ENCODE results near the gene EPB41L2. TPM values are rescaled to one million over a fixed set of nuclear protein-coding genes. Genes with fewer than 3 reads are reported as not detected.

EPB41L2 gene
- total RNA-seq, 1 experiment from 2014 or later, result 22.5 TPM

DNA sequence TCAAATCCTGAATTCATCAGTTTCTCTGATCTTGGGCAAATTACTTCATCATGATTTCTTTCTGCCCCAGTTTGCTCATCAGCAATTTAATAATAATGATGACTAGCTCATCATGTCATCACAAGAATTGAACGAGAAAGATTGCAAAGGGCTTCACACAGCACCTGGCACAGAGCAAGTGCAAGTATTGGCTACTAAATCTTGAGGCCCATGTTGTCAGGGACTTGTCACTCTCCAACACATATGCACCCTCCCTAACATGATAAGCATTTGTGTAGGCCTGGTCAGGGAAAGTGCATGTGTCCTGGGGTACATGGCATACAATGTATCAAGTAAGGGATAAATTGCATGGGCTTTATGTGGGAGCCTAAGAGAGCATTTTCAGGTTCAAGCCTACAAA is 229.5 kb downstream of the EPB41L2 start:
- H3K27me3 Mint-ChIP-seq (ENCODE audit: insufficient read depth, unreplicated experiment), result no peaks in the 10 kb centered on the region

GRCh38 chr6:130831607-130832006 is 231.4 kb downstream of the EPB41L2 start:
- peaks cover 5% of the 10 kb centered on the region for H3K36me3 Mint-ChIP-seq (ENCODE audit: insufficient read depth, unreplicated experiment)
- TF ChIP-seq CTCF (IDR thresholded peaks at IDR 0.05; ENCODE audit: unreplicated experiment), result no peak
- no TSS peak for BruUV-seq (replicated peaks)
- ChIA-PET POLR2A (no interaction called here), CTCF (interaction anchor here (1.7 kb wide), 1 partner anchor 11 kb away, joined by 5 read pairs; no protein-coding TSS in a partner anchor)
- intact Hi-C loops (cut with micrococcal nuclease), result no loop called here
- no peaks in the 10 kb centered on the region for H3K4me1 Mint-ChIP-seq (ENCODE audit: insufficient read depth, unreplicated experiment)
- no peaks in the 10 kb centered on the region for H3K27me3 Mint-ChIP-seq (ENCODE audit: insufficient read depth, unreplicated experiment)
- no peak for DNase-seq (ENCODE audit: unreplicated experiment)
- H3K9me3 Mint-ChIP-seq (ENCODE audit: unreplicated experiment), result no peaks in the 10 kb centered on the region
- no peak overlapping the region for H3K4me3 Mint-ChIP-seq (ENCODE audit: unreplicated experiment)
- H3K27ac Mint-ChIP-seq (ENCODE audit: low read depth, unreplicated experiment), result no peak overlapping the region

More for the DNA sequence above, 229.5 kb downstream of the EPB41L2 start:
- TF ChIP-seq CTCF (IDR thresholded peaks at IDR 0.05; ENCODE audit: unreplicated experiment), result no peak
- Mint-ChIP-seq H3K36me3 (ENCODE audit: insufficient read depth, unreplicated experiment) (peaks cover 5% of the 10 kb centered on the region), H3K4me3 (ENCODE audit: unreplicated experiment) (no peak overlapping the region), H3K9me3 (ENCODE audit: unreplicated experiment) (no peaks in the 10 kb centered on the region), H3K27ac (ENCODE audit: low read depth, unreplicated experiment) (no peak overlapping the region), H3K4me1 (ENCODE audit: insufficient read depth, unreplicated experiment) (no peaks in the 10 kb centered on the region)
- intact Hi-C loops (cut with micrococcal nuclease), result no loop called here
- ChIA-PET CTCF (interaction anchor here (0.8 to 1.7 kb wide), 2 partner anchors 9 to 10 kb away, joined by 3 to 5 read pairs; no protein-coding TSS in a partner anchor), POLR2A (no interaction called here)
- DNase-seq (ENCODE audit: unreplicated experiment), result no peak
- BruUV-seq (replicated peaks), result no TSS peak

DNA sequence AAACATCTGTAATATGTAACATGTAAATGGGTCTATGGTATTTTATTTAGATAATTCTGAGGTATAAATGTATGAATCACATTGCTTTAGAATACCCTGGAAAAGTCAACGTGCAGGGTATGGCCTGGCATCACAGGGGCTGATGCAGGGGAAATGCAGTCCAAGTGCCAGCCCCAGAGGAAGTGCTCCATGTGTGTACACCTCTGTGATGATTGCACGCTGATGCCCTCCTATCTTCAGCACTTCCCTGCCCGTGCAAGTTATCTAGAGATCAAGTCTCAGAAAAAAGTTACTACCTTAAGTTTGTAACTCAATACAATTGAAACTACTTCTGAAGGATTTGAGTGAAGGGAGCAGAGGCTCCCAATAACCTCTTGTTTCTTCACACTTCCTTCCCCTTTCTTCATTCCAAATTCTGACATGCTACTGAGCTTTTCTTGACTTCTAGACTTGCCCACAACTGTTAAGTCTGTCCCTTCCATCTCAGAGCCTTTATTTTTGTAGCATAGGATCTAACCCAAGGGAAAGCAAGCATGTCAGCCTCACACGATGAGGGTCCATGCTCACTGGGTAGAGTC is 233.6 kb downstream of the EPB41L2 start:
- Mint-ChIP-seq H3K4me3 (ENCODE audit: unreplicated experiment) (no peak overlapping the region), H3K9me3 (ENCODE audit: unreplicated experiment) (no peaks in the 10 kb centered on the region), H3K27ac (ENCODE audit: low read depth, unreplicated experiment) (no peak overlapping the region), H3K27me3 (ENCODE audit: insufficient read depth, unreplicated experiment) (no peaks in the 10 kb centered on the region), H3K4me1 (ENCODE audit: insufficient read depth, unreplicated experiment) (no peaks in the 10 kb centered on the region), H3K36me3 (ENCODE audit: insufficient read depth, unreplicated experiment) (no peaks in the 10 kb centered on the region)
- TF ChIP-seq CTCF (IDR thresholded peaks at IDR 0.05; ENCODE audit: unreplicated experiment), result no peak
- POLR2A ChIA-PET, result no interaction called here
- intact Hi-C loops (cut with micrococcal nuclease), result no loop called here
- no TSS peak for BruUV-seq (replicated peaks)
- DNase-seq (ENCODE audit: unreplicated experiment), result no peak
- CTCF ChIA-PET, result interaction anchor here (0.6 kb wide), 2 partner anchors 18 to 56 kb away, joined by 3 read pairs; no protein-coding TSS in a partner anchor

DNA sequence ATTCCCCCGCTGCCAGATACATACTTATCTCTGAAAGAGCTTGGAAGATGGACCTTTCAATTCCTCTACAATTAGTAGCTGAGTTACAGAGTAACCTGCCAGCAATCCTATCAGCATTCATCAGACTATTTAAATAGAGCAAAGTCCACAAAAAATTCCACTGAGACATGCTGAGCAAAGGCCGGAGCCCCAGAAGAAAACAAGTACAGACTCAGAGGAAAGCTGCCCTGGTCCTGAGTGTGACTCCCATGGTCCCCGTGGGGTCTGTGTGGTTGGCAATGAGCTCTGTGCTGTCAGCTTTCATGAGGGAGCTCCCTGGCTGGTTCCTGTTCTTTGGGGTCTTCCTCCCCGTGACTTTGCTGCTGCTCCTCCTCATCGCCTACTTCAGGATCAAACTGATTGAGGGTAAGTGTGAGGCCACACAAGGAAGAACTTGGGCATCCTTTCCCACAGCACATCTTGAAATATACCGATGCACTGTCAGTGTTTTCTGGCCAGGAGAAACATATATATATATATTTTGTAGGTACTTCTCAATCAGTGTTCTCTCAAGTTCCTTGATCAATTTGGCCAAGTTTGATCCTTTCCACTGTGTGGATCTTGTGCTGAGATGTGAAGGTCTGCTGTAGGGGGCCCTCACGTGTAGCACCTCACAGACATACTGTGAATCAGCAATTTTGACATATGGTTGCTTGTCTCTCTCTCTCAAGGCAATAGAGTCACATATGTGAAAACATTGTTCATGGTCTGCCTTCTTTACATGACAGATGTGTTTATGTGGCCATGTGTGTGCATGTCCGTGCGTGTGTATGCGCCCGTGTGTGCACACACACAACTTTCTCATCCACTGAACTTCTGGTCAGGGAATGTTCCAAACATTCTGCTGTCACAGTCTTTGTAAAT is 235.5 kb downstream of the EPB41L2 start, which contains the start of gene SMLR1:
Gene SMLR1, plus strand, starts transcription at position 160 of the 903 bp plus-strand sequence. Its CDS starts 8 bp downstream, at position 168.
- Mint-ChIP-seq H3K27me3 (ENCODE audit: insufficient read depth, unreplicated experiment) (peaks cover 11% of the 10 kb centered on the region), H3K27ac (ENCODE audit: low read depth, unreplicated experiment) (no peak within 1 kb of the TSS), H3K36me3 (ENCODE audit: insufficient read depth, unreplicated experiment) (no peaks in the 10 kb centered on the region), H3K4me3 (ENCODE audit: unreplicated experiment) (no peak within 1 kb of the TSS), H3K9me3 (ENCODE audit: unreplicated experiment) (no peaks in the 10 kb centered on the region), H3K4me1 (ENCODE audit: insufficient read depth, unreplicated experiment) (no peaks in the 10 kb centered on the region)
- ChIA-PET CTCF (interaction anchor here (0.6 to 0.9 kb wide), 3 partner anchors 10 to 533 kb away, joined by 3 read pairs; no protein-coding TSS in a partner anchor), POLR2A (no interaction called here)
- TF ChIP-seq CTCF (IDR thresholded peaks at IDR 0.05; ENCODE audit: unreplicated experiment), result no peak
- BruUV-seq (replicated peaks), result no TSS peak
- intact Hi-C loops (cut with micrococcal nuclease), result no loop called here
- no peak for DNase-seq (ENCODE audit: unreplicated experiment)
